Right lobe of liver (tissue), 6 donors: ENCODE results near the gene PPP1R2. TPM values are rescaled to one million over a fixed set of nuclear protein-coding genes. Genes with fewer than 3 reads are reported as not detected.
"Not testable (repeated sequence)": the region's sequence is repeated elsewhere in the genome, so short reads cannot be mapped to it uniquely, and the experiment has no call there.

Source experiments
- ATAC-seq, 4 donors: fragments of 200-7000 bp; cut with Tn5 transposase; one replicate each; pipeline ENCODE4 v1.9.1; 2020; ENCODE audit warnings: mild to moderate bottlenecking in 4 of 4, moderate library complexity in 4 of 4
- DNase-seq, 3 donors: peaks; one replicate each; pipeline ENCODE4 v3.0.0-alpha.2; 2020
- H3K27ac ChIP-seq, 3 donors: fragments of 200-600 bp; one replicate each; pipeline ENCODE4 v1.8.0; 2022
- H3K27me3 ChIP-seq, 2 donors: fragments of 200-600 bp; one replicate each; pipeline ENCODE4 v1.8.0; 2022
- H3K36me3 ChIP-seq, 4 donors: fragments of 200-600 bp; sonication (generic) in 1 of 4; one replicate each; pipeline versions ENCODE4 v1.5.1 to v1.8.0; 2017 to 2022; ENCODE audit warnings: control low read depth in 1 of 4
- H3K4me1 ChIP-seq, 4 donors: fragments of 200-600 bp; sonication (generic) in 1 of 4; one replicate each; pipeline versions ENCODE4 v1.5.1 to v1.8.0; 2017 to 2022; ENCODE audit warnings: control low read depth in 1 of 4
- H3K4me3 ChIP-seq, 3 donors: fragments of 200-600 bp; one replicate each; pipeline ENCODE4 v1.8.0; 2022
- H3K9me3 ChIP-seq, 4 donors: fragments of 200-600 bp; sonication (generic) in 1 of 4; one replicate each; pipeline versions ENCODE4 v1.5.1 to v1.8.0; 2017 to 2022; ENCODE audit warnings: control low read depth in 1 of 4
- CTCF ChIP-seq, 4 donors: fragments of 200-600 bp in 3 of 4; fragments of 450-650 bp in 1 of 4; IDR thresholded peaks; one replicate each; pipeline versions ENCODE4 v1.5.1 to v1.8.0; 2016 to 2022; ENCODE audit warnings: antibody characterized with exemption in 4 of 4, mild to moderate bottlenecking in 2 of 4
- POLR2A ChIP-seq: fragments of 450-650 bp; IDR thresholded peaks from one replicate; pipeline ENCODE4 v1.6.1; 2017; ENCODE audit warnings: antibody characterized with exemption, mild to moderate bottlenecking
- WGBS: methylation state at CpG from one replicate; pipeline ENCODE4 v1.1.6; 2018; ENCODE audit warnings: low coverage, low lambda C conversion rate; ENCODE audit not compliant: insufficient coverage; ENCODE audit errors: missing lambda C conversion rate; 5-methylcytosine and 5-hydroxymethylcytosine counted together
- intact Hi-C, 2 donors: fragments of 100-400 bp; cut with DNase I; formaldehyde crosslinking; loops; one replicate each; pipeline versions ENCODE4 v1.11.2 to v1.14.1; 2022
- total RNA-seq, 6 experiments: library from RNA; depleted of rRNA in 2 of 6; stranded (reverse); fragments of >200 nt in 2 of 6; fragmentation: NEBNext Ultra II Directional in 3 of 6; extraction: Animal tissue kit (Norgen Biotek cat#: 25700) in 3 of 6; gene quantifications; one replicate each; pipeline versions ENCODE4 v1.1.0 to v1.2.4, GENCODE V29; 2016 to 2023
- donor health status: DM: no; HTN: yes; CAD: no.
- donor health status: DM: no; HTN: no; CAD: no.
- donor health status: DM: no; HTN: no; CAD: no.
- donor health status: DM: no; HTN: yes; CAD: no.
- donor health status: DM: no; HTN: yes; CAD: no.

PPP1R2 gene
- total RNA-seq, 6 experiments from 2014 or later = 10.3 to 25.4 (median 14.9) TPM

- intact Hi-C loops = loop anchor here in 1 of 2 donors (5.0 kb wide), 1 partner anchor 250 kb away; the partner anchor contains the start of gene XXYLT1
- no peaks in the 10 kb centered on the region for H3K27me3 ChIP-seq
- no peaks in the 10 kb centered on the region for H3K4me1 ChIP-seq
- DNase-seq (no peak), ATAC-seq (peak in 3 of 4 donors; percentile 42 to 58 (median 43))
- peaks cover 0 to 15% (median 7%) of the 10 kb centered on the region in 4 donors for H3K36me3 ChIP-seq
- H3K4me3 ChIP-seq = no peak overlapping the region
- 58% methylated on average over 6 of the region's 6 CpGs for WGBS
- peak; percentile 68 to 86 (median 75) for TF ChIP-seq CTCF (IDR thresholded peaks at IDR 0.05)
- TF ChIP-seq POLR2A = no peak
- no peak overlapping the region for H3K27ac ChIP-seq
- no peaks in the 10 kb centered on the region for H3K9me3 ChIP-seq
These were observed 20.7 kb downstream of the PPP1R2 start for GRCh38 chr3:195522254-195523023.

- H3K27me3 ChIP-seq = no peaks in the 10 kb centered on the region
- no peak overlapping the region for H3K4me3 ChIP-seq
- ATAC-seq (no peak), DNase-seq (no peak)
- 100% methylated on average over 1 of the region's 1 CpG for WGBS
- H3K36me3 ChIP-seq = peaks cover 0 to 29% (median 6%) of the 10 kb centered on the region in 4 donors
- no peak for TF ChIP-seq CTCF (IDR thresholded peaks at IDR 0.05)
- TF ChIP-seq POLR2A = no peak
- no peak overlapping the region for H3K27ac ChIP-seq
- intact Hi-C loops = no loop called here
- H3K4me1 ChIP-seq = no peaks in the 10 kb centered on the region
- H3K9me3 ChIP-seq = no peaks in the 10 kb centered on the region
These were observed 26.1 kb downstream of the PPP1R2 start for GRCh38 chr3:195517030-195517429.

GRCh38 chr3:195514610-195515235 is 28.4 kb downstream of the PPP1R2 start:
- H3K9me3 ChIP-seq, H3K4me3 ChIP-seq, H3K4me1 ChIP-seq, intact Hi-C loops, ATAC-seq, H3K27me3 ChIP-seq, H3K27ac ChIP-seq, DNase-seq: not testable (repeated sequence)
- 100% methylated on average over 1 of the region's 1 CpG for WGBS
- H3K36me3 ChIP-seq = peaks cover 0 to 29% (median 6%) of the 10 kb centered on the region in 4 donors

GRCh38 chr3:195512798-195513345 is 30.3 kb downstream of the PPP1R2 start:
- H3K4me3 ChIP-seq = no peak overlapping the region
- H3K9me3 ChIP-seq = no peaks in the 10 kb centered on the region
- intact Hi-C loops = no loop called here
- no peaks in the 10 kb centered on the region for H3K27me3 ChIP-seq
- TF ChIP-seq CTCF (IDR thresholded peaks at IDR 0.05) (no peak), POLR2A (no peak)
- WGBS = 83% methylated on average over 7 of the region's 7 CpGs
- H3K4me1 ChIP-seq = no peaks in the 10 kb centered on the region
- no peak overlapping the region for H3K27ac ChIP-seq
- H3K36me3 ChIP-seq = peaks cover 0 to 29% (median 6%) of the 10 kb centered on the region in 4 donors
- ATAC-seq (no peak), DNase-seq (no peak)

- H3K27me3 ChIP-seq = no peaks in the 10 kb centered on the region
- no peak overlapping the region for H3K27ac ChIP-seq
- WGBS = 100% methylated on average over 6 of the region's 6 CpGs
- ATAC-seq (no peak), DNase-seq (no peak)
- no peaks in the 10 kb centered on the region for H3K4me1 ChIP-seq
- H3K36me3 ChIP-seq = peaks cover 0 to 14% (median 2%) of the 10 kb centered on the region in 4 donors
- TF ChIP-seq CTCF (IDR thresholded peaks at IDR 0.05) (no peak), POLR2A (no peak)
- intact Hi-C loops = no loop called here
- no peaks in the 10 kb centered on the region for H3K9me3 ChIP-seq
- H3K4me3 ChIP-seq = no peak overlapping the region
These were observed 32.0 kb downstream of the PPP1R2 start for GRCh38 chr3:195511136-195511535.
